ENCODE data around the gene UGT2B10. TPM values are rescaled to one million over a fixed set of nuclear protein-coding genes. Genes with fewer than 3 reads are reported as not detected.
A peak's percentile ranks its signal among the peaks of the same experiment; 100 is the strongest.

Gene UGT2B10
- total and polyA plus RNA-seq, 2 of the 13 experiments (the other 11 are each of a cell fraction or from before 2014, with no cell fraction given), result 107 to 148 TPM

DNA sequence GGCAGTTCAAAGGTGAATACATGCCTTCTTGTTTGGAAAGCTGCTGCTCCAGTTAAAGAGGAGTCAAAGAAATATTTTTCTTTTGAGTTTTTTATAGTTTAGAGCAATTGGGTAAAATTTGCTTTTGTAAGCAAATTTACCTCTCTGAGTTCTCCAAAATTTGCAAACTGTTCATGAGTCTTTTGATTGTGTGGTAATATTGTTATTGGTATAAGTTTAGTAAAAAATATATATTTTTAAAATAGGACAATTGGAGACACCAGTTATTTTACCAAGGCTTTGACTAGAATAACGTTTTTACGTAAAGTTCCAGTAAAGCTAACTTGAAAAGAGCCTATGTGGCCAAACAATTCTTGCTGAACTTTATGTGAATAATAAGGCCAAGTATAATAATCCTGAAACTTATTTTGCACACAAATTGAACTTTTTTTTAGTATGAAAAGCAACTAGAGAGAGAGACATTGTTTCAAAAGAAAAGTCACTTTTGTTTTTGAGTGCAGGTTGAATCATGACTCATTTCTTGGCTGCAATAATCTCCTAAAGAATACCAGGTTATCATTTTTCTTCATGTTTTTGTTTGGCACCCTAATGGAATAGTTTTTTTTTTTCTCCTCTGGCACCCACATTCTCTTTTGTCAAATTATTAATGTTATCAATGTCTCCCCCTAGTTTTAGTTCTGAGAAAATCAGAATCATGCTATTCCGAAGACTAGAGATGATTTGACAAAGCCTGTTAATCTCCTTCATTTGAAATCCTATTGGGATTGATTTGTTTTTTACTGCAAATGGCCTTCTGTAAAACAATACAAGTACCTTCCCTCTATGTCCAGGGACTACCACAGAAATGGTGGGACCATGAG, 57.1 kb downstream of the UGT2B10 start (continued):
- TF ChIP-seq ZNF687 (CRISPR knock-in tag; IDR thresholded peaks at IDR 0.05) (no peak), EED (CRISPR knock-in tag; IDR thresholded peaks at IDR 0.05) (no peak), PPARG (CRISPR knock-in tag; conservative IDR thresholded peaks at IDR 0.05) (0 out of 2 replicates have a peak, but pooled peaks have one; percentile 48), ZNF160 (CRISPR knock-in tag; IDR thresholded peaks at IDR 0.05) (no peak), ZNF263 (CRISPR knock-in tag; IDR thresholded peaks at IDR 0.05) (no peak), THYN1 (CRISPR knock-in tag; IDR thresholded peaks at IDR 0.05; ENCODE audit: borderline replicate concordance, low read depth) (no peak), ZNF567 (CRISPR knock-in tag; IDR thresholded peaks at IDR 0.05; ENCODE audit: borderline replicate concordance) (no peak), ATF4 (CRISPR knock-in tag; IDR thresholded peaks at IDR 0.05) (no peak), ZNF383 (CRISPR knock-in tag; IDR thresholded peaks at IDR 0.05; ENCODE audit: borderline replicate concordance) (no peak), ZNF317 (CRISPR knock-in tag; IDR thresholded peaks at IDR 0.05) (no peak; the same call in 1 of the 2 replicates), RBAK (CRISPR knock-in tag; IDR thresholded peaks at IDR 0.05) (no peak), NFRKB (IDR thresholded peaks at IDR 0.05) (no peak), FOXK1 (CRISPR knock-in tag; IDR thresholded peaks at IDR 0.05; ENCODE audit: borderline replicate concordance, low read depth) (no peak), PHF8 (CRISPR knock-in tag; IDR thresholded peaks at IDR 0.05) (no peak), CENPT (CRISPR knock-in tag; IDR thresholded peaks at IDR 0.05; ENCODE audit: low read depth) (no peak), ZNF772 (CRISPR knock-in tag; IDR thresholded peaks at IDR 0.05) (no peak), ZNF121 (CRISPR knock-in tag; IDR thresholded peaks at IDR 0.05) (no peak), ZNF615 (CRISPR knock-in tag; IDR thresholded peaks at IDR 0.05; ENCODE audit: borderline replicate concordance) (no peak)
- TF ChIP-seq, protein P1, sequence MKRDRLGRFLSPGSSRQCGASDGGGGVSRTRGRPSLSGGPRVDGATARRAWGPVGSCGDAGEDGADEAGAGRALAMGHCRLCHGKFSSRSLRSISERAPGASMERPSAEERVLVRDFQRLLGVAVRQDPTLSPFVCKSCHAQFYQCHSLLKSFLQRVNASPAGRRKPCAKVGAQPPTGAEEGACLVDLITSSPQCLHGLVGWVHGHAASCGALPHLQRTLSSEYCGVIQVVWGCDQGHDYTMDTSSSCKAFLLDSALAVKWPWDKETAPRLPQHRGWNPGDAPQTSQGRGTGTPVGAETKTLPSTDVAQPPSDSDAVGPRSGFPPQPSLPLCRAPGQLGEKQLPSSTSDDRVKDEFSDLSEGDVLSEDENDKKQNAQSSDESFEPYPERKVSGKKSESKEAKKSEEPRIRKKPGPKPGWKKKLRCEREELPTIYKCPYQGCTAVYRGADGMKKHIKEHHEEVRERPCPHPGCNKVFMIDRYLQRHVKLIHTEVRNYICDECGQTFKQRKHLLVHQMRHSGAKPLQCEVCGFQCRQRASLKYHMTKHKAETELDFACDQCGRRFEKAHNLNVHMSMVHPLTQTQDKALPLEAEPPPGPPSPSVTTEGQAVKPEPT (CRISPR knock-in tag; IDR thresholded peaks at IDR 0.05; ENCODE audit: low read depth), result no peak
